CD4-positive, alpha-beta T cell treated with Interleukin-15 for 4 hours (primary cell): Measurements from ENCODE around the gene DOC2A.
"Not testable (repeated sequence)": the region's sequence is repeated elsewhere in the genome, so short reads cannot be mapped to it uniquely, and the experiment has no call there.

ENCODE experiments used
- DNase-seq: peaks from one replicate; pipeline ENCODE4 v3.0.0-alpha.2; 2020; ENCODE audit warnings: low spot score

DOC2A gene

GRCh38 chr16:29972992-29973383, 37.8 kb downstream of the DOC2A start:
- DNase-seq, result no peak

DNA sequence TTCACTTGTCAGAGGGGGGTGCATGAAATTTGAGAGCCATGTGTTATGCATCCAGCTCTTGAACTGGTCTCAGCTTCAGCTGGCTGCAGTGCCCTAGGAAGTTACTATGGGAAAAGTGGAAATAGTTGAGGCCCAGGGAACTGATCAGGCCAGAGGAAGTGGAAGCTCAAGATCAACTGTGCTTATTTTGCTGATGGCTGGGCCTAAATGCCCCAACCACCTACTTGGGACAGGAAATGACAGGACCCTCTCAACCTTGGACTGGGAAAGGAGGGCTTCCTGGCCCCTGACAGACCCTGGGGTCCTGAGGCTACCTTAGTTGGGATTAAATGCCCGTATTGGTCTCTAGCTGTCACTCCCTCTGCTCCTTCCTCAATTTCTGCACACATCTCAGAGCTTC, 38.3 kb downstream of the DOC2A start:
- DNase-seq, result no peak

GRCh38 chr16:29971304-29971703, 39.5 kb downstream of the DOC2A start:
- DNase-seq, result no peak

DNA sequence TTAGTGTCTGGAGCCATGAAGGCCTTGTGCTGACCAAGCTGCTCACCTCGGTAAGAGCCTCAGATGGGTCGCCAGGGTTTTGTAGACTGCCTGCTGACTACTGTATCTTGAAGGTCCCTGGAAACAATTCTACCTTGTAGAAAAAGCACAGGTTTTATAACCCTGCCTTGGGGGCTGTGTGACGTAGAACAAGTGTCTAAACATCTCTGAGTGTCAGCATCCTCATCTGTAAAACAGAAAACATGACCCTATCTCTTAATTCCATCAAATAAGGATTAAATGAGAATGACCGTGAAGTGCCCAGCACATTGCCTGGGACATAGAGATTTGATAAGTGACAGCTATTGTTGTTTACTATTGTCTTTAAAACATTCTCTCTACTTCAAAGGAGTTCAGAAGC, 42.6 kb downstream of the DOC2A start:
- no peak for DNase-seq

- no peak for DNase-seq
Observed at GRCh38 chr16:29963021-29963743, 47.6 kb downstream of the DOC2A start.

DNA sequence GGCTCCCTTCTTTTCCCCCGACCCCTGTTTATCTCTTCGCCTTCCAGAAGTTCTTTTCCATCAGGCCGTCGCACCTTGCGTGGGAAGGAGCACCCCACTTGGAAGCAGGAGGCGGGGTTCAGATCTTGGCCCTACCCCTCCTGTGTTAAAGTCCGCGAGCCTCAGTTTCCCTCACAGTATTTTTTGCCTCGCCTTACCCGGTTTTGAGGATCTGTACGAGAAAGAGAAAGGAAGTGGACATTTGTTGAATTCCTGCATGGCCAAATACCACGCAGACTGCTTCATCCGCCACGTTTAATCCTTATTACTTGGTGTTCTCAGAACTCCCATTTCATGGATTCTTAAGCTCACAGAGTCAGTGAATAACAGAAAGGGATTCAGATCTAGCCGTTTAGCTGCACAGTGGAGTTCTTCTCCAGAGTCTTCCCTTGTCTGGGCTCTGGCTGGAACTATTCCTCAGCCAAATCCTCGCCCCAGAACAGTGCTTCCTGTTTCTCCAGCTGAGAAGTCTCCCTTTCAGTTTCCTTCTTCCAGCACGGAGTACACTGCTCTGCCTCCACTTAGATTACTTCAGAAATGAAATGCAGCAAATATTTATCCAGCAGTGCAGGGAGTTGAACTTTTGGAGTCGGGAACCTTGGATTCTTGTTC, 48.4 kb downstream of the DOC2A start:
- DNase-seq, result no peak

DNA sequence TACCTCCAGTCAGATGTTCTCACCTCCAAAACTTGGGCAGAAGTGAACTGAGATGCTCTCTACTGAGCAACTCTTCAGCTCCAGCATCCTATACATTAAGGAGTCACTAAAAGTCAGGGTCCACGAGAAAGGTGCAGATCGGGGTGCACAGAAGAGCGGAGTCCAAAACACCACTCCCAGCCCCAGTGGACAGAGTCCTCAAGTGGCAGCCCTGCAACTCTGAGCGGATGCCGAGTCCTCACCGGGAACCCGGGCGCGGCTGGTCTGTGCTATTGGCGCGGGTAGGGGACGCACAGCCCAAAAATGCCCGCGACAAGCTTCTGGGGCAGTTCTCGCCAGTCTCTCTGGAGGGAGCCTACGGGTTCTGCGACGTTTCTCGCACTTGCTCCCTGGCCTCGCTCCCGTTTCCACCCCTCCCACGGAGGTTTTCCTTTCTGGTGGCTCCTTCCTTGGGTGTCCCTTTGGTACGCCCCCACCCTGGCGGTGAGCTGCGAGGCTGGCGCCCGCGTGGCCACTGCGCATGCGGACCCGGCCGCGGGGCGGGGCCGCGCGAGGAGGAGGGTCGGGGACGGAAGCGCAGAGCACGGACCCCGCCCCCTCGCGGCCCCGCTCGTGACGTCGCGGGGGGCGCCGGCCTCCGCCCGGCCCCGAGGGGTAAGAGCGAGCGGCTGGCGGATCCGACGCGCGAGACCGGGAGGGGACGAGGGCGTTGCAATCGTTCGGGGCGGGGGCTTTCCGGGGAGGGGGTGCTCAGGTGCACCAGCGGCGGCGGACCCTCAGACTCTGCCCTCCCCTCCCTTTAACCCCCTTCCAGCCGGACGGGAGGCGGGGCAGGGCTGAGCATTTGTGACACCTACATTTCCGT, 49.1 kb downstream of the DOC2A start, which contains the start of gene TMEM219:
Gene TMEM219 (plus strand): TSS at position 601 of the 865 bp plus-strand sequence. CDS start 1,065 bp downstream, outside the sequence.
- peak; percentile 95 for DNase-seq

GRCh38 chr16:29961127-29961478, 49.7 kb downstream of the DOC2A start:
- no peak for DNase-seq

- DNase-seq, result not testable (repeated sequence)
Observed at GRCh38 chr16:29959821-29960220, 51.0 kb downstream of the DOC2A start.

GRCh38 chr16:29959293-29959692, 51.5 kb downstream of the DOC2A start:
- no peak for DNase-seq

- DNase-seq, result no peak
Observed at GRCh38 chr16:29958756-29959155, 52.1 kb downstream of the DOC2A start.
